Measurements from ENCODE around the gene MARCKS.

MARCKS gene, protein sequence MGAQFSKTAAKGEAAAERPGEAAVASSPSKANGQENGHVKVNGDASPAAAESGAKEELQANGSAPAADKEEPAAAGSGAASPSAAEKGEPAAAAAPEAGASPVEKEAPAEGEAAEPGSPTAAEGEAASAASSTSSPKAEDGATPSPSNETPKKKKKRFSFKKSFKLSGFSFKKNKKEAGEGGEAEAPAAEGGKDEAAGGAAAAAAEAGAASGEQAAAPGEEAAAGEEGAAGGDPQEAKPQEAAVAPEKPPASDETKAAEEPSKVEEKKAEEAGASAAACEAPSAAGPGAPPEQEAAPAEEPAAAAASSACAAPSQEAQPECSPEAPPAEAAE

DNA sequence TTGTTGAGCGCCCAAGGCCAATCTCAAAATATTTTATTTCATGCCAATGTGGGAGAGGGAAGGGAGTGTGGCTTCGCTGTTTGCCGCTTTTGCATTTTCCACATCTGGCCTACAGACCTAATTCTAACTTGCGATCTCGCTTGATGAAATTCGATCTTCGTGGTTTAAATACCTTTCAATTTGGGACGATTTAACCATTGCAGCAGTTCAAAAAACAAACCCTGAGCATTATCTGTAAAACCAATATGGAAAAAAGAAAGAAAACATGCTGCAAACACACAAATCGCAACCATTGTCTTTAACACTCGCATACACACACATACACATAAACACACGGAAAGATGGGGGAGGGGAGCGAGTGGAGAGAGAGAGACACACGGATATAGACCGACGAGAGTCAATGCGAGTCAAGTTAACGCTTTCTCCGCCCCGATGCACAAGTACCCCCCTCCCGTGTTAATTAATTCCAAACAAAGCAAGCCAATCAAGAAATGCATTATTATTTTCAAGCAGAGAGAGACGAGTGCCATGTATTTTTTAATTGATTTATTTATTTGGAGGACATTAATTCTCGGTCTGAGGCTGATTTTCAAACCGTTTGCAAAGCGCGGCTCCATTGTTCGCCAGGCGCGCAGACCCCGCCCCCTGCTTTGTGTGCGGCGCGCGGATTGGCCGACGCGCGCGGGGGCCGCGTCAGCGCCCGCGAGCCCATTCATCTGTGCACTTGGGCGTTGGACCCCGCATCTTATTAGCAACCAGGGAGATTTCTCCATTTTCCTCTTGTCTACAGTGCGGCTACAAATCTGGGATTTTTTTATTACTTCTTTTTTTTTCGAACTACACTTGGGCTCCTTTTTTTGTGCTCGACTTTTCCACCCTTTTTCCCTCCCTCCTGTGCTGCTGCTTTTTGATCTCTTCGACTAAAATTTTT is at the start of gene MARCKS:
Gene MARCKS (plus strand): TSS at position 721 of the 931 bp plus-strand sequence. CDS start 401 bp downstream, outside the sequence.
- DNase-seq (ENCODE audit: low read depth), result peak; percentile 87

DNA sequence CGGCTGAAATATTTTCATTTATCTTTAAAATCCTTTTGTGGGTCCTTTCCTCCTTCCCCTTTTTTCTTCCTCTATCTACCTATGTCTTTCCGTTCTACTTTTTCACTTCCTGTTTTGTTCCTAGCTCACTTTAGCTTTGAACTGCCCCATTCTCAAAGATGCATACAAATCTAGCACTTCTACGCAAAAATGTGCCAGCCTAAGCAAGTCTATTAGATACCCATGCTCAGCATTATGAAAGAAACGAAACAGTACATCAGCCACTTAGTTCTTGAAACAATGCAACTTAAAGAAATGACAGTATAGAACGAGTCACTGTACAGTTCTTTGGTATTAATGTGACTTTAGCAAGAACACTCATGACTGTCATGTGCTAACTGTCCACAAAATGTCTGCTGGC is 47.3 kb upstream of the MARCKS start:
- no peak for DNase-seq (ENCODE audit: low read depth)

DNA sequence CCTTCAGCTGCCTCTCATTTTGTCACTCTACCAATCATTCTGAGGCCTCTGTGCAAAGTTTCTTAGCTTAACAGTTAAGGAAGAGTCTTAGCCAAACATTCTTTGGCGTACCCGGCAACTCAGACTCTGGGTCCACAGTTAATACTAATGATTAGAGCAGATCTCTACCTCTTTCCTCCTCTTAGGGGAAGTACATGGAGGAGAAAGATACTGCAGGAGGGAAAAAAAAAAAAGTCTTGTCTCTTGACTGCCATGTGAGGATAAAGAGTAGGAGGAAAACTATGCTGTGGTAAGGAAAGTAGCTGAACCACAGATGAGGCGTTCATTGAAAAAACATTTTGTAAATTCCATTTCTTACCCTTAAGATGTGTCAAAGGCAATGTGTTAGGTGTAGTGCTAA is 44.0 kb upstream of the MARCKS start:
- no peak for DNase-seq (ENCODE audit: low read depth)

DNA sequence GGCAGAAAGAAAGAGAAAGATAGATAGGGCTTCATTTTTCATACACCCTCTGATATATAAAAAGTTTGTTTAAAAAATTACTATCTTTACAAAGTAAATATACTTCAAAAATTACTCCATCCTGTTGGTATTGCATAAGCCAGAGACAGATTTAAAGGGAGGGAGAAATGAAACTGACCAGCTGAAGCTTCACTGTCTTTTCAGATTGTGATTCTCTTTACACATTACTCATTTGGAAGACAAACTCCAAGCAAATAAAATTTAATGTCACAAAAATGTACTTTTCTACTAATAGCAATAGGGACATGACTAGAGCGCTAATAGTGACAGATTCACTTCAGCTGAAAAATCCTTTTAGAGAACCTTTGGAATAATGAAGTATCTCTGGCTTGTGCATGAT is 38.6 kb upstream of the MARCKS start:
- DNase-seq (ENCODE audit: low read depth), result no peak

DNA sequence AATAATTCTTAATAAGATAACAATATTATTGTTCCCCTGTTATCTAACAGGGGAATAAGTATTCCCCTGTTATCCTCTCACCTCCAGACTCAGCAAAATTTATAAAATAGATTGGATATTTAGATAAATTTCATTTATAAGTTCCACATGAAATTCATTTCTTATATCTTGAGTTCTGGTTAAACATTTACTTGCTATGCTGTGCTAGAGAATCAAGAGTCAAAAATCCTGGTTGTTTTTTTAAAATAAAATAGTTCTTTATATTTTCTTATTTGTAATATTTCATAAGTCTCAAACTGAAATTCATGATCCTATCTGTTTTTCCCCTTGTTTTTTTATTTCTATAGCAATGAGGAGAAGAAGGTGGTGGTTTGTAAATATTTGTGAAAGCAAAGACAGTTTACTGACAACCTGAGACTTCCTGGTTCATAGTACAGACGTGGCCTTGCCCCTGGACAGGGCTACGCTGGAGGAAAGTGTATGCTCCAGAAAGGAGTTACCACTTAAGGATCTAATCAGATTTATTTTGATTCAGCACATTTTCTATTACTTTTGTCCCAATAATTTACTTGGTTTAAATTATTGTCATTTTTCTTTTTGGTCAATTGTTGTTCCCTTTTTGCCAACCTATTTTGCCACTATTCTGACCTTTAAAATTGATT is 37.8 kb upstream of the MARCKS start:
- no peak for DNase-seq (ENCODE audit: low read depth)

DNA sequence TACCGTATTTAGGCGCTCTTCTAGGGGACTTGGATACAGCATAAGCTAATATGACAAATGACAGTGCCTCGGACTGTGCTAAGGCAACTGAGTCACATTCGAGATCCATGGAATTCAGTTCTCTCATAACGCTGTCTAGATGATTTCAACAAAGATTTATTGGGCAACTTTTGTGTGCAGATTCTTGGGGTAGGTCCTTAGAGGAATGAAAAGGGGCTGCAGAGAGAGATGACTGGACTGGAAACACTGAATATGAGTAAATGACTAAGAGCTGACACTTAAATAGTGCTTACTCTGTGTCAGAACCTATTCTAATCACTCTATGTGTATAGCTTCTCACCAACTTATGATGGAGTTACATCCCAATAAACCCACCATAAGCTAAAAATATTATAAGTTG is 36.4 kb upstream of the MARCKS start:
- DNase-seq (ENCODE audit: low read depth), result no peak

DNA sequence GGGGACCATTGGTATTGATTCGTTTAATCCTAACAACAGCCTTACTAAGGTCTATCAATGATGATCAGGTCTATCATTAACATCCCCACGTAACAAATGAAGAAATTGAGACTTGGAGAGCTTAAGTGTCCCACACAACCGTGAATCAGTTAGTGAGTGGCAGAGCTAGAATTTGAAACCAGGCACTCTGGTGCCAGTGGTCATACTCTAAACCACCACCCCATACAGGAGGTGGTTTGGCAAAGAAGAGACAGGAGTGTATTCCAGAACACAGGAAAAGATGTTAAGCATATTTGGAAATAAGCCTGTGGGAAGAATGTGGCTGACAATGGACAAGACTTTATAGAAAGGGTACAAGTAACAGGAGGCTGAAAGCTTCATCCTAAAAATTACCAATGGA is 35.7 kb upstream of the MARCKS start:
- DNase-seq (ENCODE audit: low read depth), result no peak

DNA sequence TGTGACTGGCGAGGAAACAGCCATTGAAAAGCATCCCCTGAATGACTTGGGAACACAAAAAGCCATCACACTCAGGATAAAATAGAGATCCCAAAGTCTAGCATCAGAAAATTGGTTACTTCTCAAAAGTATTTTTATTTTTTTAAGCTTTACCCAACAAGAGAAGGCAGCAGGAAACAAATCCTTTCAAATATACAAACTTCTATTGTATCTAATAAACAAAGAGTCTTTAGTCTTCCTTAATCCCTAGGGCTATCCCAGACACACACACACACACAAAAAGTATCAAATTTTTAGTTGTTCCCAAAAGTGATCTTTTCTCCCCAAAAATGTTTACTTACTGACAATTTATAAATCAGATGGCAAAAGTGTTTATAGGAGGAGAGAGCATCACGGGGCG is 33.2 kb upstream of the MARCKS start:
- DNase-seq (ENCODE audit: low read depth), result no peak

DNA sequence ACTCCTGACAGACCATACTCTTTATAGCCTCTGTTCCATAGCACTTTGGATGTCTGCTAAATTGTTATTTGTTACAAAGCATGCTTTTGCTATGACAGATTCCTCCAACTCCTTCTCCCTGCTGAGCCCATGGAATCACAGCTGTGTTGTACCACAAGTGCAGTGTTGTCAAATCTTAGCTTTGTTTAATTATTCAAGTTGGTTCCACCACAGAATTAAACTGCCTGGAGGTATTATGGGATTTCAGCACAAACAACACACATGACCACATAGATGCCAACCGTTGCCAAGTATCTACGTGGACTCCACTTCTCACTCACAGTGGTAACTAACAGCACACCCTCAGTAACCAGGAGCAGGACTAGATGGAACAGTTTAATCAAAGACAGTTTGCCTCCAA is 32.7 kb upstream of the MARCKS start:
- no peak for DNase-seq (ENCODE audit: low read depth)

DNA sequence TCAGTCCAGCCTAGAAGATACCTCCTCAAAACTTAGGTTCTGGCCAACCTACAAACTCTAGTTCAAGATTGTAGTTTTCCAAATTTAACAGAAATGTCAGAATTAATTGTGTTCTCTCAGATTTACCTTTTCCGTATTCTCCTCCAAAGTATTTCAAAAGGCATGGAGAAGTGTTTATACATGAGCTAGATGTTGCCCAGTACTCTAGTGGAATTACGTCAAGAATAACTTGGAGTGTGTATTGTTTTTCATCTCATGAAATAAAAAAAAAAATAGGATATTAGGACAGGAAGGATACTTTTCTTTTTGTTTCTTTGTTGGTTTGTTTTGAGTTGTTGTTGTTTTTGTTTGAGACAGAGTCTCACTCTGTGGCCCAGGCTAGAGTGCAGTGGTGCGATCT is 32.3 kb upstream of the MARCKS start:
- no peak for DNase-seq (ENCODE audit: low read depth)

DNA sequence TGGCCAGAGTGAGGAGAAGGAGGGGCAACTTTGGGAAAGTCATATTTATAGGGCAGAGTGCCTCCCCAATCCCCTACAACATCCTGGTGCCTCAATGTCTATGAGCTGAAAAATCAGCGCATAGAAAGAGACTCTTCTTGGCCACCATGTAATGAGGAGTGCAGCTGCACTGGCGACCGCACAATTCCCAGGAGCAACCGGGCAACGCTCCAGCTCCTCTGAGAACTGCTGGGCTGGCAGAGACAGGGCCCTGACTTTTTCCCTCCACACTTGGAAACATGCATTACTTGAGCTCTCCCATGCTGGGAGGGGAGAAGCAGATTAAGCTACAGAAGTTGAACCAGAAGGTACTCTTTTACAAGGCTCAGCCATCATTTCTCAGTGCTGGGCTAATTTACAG is 31.4 kb upstream of the MARCKS start:
- peak; percentile 48 for DNase-seq (ENCODE audit: low read depth)

DNA sequence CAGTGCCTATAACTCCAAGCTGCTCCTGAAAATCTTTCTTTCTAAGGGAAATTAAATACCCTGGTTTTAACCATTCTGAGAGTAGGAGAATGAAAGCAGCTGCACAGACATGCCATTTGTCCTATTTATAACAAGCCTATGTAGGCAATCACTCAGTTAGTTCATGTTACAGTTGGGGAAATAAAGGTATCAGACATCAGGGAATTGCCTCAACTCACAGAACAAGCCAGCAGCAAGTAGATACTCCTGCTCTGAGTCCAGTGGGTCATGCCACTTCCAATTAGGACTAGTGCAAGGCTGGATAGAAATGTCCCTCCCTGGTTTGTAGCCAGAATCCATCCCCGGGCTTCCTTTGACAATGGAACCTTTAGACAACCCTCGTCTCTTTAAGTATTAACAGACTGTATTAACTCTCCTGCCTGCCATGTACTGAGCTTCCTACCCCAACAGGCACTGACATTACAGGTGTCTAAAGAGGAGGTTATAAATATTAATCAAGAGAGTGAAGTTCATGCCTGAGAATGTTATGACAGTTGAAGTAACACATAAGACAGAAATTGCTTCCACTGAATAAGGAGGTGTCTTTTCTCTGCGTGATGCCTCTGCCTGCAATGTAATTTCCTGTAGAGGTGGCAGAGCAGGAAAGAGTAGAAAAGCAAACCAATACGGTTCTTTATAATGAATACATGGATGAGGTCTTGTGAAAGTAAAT is 28.0 kb upstream of the MARCKS start:
- DNase-seq (ENCODE audit: low read depth), result no peak

DNA sequence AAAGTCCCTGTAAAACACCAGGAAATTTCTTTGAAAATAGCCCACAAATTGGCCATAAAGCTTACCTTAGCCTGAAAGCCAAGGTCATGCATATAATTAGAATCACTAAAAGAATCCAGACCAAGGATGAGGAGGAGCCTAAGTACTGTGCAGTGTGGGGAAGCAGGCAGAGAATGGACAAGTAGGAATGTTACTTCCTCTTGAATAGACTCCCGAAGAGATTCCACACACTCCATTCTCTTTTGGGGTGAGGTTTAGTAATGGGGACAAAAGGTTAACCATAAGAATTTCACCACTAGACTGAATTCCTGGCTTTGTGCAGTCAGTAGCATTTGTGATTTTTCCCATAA is 27.5 kb upstream of the MARCKS start:
- DNase-seq (ENCODE audit: low read depth), result no peak

DNA sequence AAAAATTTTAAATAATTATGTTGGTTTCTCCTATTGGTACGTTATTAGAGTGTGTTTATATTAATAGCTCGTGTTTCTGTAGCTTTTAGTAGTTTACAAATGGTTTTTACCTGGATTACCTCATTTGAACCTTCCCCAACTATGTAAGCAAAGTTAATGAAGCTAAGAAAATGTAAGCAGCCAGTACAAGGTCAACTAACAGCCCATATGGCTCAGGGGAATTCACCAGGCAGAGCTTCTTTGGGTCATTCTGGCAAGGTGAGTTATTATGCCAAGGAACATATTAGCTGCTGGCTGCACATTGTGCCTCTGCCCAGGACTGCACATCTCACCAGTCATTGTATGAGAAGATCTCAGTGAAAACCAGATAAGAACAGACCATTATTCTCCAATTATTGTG is 27.0 kb upstream of the MARCKS start:
- no peak for DNase-seq (ENCODE audit: low read depth)

DNA sequence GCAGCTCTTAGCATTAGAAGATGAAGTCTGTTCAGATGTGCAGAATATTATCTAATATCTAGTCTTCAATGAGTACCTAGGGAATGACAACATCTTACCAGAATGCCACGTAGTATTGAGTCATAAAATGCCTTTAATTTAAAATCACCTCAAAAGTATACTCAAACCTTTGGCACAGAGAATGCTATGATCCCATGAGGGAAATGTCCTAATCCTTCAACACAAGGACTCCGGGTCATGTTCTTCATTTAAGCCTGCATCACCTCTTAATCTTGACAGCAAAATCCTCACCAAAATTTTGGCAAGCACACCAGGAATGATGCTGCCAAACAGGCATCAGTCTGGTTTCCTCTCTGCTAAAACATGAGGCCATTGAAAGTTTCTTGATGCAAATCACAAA is 23.6 kb upstream of the MARCKS start:
- DNase-seq (ENCODE audit: low read depth), result no peak

DNA sequence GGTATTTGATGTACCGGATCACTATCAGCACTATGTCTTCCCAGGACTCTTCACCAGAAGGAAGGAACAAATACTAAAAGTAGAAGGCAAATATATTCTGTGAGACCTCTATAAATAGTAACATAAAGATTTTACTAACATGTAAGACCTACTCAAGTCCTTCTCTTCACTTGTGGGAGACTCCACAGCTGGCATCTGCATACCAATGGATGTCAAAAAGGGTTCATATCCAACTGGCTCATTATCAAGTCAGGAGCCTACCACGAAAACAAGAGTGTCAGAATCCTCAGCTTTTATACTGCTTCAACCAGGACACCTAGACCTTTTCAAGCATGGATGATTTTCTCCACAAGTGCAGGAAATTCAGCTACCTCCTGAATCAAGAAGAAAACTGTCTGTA is 20.0 kb upstream of the MARCKS start:
- no peak for DNase-seq (ENCODE audit: low read depth)

DNA sequence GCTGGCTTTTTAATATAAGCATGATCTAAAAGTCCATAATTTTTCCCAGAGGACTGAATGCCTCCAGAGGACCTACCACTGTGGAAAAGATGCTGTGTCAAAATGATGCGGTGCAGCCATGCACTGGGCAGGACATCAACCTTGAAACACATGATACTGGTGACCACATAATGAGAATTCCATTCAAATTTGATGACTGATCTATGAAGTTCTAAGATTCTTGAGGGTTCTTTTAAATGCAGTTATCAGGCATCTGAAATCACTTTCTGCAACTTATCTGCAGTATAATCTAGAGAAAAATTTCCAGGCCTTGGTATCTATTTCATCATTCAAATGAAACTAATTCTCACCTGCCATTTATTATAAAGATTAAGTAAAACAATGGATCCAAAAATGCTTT is 15.0 kb upstream of the MARCKS start:
- DNase-seq (ENCODE audit: low read depth), result no peak

DNA sequence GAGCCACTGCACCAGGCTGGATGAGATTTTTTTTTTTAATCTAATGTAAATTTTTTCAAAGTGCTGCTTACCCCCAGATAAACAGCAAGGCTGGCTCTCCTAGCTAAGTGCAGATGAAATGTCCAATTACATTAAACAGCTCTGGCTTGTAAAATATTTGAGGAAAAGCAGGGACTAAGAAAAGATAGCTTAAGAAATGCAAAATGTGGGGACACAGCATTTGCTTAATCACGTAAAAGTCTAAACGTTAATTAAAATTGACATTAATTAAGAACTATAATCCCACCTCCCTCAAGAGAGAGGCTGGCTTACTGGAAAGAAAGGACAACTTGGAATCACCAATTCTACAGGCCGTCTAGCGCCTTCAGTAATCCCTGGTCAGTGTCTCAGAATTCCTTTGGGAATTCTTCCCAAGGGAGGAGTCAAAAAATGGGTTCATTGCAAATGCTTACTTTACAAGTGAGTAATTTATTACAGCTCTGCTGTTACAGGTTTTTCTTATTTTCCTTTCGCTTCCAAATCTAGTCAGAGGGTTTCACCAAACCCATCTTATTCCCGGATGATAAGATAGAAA is 13.6 kb upstream of the MARCKS start:
- DNase-seq (ENCODE audit: low read depth), result no peak

DNA sequence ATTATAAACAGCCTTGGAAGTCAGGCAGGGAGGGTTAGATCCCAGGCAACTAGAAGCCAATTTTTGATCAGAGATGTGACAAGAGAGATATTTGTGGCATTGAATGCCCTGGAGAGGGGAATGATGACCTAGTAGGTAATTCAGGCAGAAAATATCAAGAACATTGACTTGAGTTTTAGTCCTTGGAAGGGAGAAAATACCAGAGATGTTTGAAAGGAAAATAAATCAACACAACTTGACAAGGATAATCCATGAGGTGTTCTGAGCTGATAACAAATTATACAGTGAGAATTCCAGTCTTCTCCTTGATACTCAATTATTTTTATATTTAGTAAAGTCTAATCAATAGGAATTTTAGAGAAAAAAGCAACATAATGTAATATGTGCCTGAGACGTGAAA is 10.6 kb upstream of the MARCKS start:
- no peak for DNase-seq (ENCODE audit: low read depth)

DNA sequence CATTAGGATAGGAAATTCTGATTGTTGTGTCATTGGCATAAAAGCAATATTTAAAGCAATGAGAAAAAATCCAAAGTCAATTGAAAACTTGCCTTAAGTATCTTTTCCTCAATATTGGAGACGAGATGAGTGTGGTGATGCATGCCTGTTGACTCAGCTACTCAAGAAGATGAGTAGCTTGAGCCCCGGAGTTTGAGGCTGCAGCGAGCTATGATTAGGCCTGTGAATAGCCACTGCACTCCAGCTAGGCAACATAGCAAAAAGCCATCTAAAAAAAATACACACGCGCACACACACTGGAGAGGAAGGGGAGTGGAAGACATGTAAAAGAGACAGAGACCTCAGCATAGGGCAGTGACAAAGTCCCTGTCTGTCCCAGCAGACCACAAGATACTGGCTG is 9.7 kb upstream of the MARCKS start:
- DNase-seq (ENCODE audit: low read depth), result no peak

DNA sequence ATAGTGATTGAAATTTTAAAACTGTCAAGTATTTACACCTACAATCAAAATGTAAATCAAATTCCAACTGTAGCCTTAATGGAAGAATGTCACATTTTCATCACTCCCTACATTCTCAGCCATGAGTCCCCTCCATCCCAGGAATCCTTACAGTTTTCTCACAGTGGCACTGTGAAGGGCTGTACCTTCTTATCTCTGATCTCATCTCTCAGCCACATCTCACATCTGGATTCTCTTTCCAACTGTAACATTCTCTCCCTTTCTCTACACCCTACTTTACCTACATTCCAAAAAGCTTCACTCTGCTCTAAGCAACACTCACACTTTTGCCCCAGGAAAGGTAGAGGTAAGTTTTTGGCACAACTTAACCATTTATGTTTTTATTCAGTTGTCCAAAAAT is 8.9 kb upstream of the MARCKS start:
- no peak for DNase-seq (ENCODE audit: low read depth)

DNA sequence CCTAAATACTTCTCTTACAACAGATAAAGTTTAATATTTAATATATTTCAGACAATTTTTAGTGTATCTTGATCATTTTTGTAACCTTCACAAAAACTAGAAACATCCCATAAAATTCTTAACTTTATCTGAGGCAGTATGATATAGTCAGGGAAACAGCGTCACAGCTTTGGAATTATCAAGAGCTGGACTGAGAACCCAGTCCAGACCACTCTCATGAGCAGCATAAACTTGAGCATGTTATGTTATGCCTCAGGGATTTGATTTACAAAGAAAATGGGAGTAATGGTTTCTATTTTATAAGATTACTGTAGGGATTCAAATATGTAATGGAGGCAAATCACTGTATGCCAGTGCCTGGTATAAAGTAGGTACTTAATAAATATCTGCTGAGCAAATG is 8.3 kb upstream of the MARCKS start:
- no peak for DNase-seq (ENCODE audit: low read depth)
